Activated effector memory CD4-positive, alpha-beta T cell treated with Interleukin-2 at 50 U/mL for 16 hours (primary cell): ENCODE measurements around the gene PSMB1.
"Not testable (repeated sequence)": the region's sequence is repeated elsewhere in the genome, so short reads cannot be mapped to it uniquely, and the experiment has no call there.

ENCODE experiments used
- DNase-seq: peaks from one replicate; pipeline ENCODE4 v3.0.0-alpha.2; 2020

PSMB1 gene

GRCh38 chr6:170533792-170534191 is 19.3 kb downstream of the PSMB1 start:
- no peak for DNase-seq

DNA sequence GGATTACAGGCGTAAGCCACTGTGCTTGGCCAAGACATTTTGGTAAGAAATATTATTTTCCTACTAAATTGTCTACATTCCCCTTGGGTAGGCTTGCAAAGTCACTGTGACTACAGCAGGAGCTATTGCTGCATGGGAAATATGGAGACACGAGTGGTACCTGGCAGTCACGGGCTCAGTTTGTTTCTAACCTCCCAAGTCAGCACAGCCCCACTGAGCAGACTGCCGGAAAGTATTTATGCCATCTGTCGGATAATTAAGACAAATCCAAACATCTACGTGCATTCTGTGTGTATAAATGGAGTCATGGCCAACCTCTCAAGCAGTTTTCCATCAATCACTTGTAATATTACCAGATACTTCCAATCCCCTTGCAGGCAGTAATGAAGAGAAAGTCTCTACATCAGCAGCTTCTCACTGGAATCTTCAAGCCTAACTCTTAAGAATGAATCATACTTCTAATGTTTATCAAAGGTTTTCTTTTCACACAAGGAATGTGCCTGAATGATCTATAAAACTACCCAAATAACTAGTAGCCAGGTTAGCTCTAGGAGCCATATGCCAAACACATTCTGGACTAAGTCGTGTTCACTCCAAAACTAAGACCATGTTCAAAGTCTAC is 20.1 kb downstream of the PSMB1 start:
- no peak for DNase-seq

DNA sequence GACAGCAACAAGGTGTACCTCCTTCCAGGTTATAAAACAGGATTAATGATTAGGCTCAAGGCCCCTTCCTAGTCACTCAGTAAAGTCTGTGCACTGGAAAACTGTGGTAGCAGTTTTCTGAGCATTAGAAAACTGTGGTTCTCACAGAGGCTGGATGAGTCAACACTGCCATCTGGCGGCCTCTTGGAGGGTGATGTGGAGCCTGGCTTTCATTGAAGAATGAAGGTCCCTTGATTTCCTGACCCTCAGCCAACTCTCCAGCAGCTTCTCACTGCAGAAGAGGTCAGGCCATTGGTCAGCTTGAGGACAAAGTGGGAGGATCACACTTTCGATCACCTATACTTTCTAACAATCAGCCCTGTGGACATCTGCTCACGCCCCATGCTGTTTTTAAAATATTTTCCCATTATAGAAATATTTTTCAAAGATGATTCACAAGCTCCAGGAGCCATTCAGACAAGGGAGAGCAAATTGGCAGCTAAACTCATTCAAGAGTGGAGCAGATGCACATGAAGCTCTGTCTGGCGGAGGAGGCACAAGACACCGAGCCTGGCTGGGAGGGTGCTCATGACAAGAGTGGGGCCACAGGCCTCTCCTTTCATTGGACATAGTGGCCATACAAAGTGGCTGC is 23.2 kb downstream of the PSMB1 start:
- peak; percentile 39 for DNase-seq

DNA sequence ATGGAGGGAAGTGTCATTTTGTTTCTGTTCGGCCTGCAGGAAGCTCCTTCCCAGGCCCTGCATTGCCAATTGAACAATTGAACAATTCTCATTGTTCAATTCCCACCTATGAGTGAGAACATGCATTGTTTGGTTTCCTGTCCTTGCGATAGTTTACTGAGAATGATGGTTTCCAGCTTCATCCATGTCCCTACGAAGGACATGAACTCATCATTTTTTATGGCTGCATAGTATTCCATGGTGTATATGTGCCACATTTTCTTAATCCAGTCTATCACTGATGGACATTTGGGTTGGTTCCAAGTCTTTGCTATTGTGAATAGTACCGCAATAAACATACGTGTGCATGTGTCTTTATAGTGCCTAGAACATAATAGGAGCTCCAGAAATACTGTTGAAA is 25.1 kb downstream of the PSMB1 start:
- not testable (repeated sequence) for DNase-seq

GRCh38 chr6:170525795-170526194 is 27.3 kb downstream of the PSMB1 start:
- no peak for DNase-seq

GRCh38 chr6:170524172-170524502 is 29.0 kb downstream of the PSMB1 start:
- DNase-seq, result no peak

DNA sequence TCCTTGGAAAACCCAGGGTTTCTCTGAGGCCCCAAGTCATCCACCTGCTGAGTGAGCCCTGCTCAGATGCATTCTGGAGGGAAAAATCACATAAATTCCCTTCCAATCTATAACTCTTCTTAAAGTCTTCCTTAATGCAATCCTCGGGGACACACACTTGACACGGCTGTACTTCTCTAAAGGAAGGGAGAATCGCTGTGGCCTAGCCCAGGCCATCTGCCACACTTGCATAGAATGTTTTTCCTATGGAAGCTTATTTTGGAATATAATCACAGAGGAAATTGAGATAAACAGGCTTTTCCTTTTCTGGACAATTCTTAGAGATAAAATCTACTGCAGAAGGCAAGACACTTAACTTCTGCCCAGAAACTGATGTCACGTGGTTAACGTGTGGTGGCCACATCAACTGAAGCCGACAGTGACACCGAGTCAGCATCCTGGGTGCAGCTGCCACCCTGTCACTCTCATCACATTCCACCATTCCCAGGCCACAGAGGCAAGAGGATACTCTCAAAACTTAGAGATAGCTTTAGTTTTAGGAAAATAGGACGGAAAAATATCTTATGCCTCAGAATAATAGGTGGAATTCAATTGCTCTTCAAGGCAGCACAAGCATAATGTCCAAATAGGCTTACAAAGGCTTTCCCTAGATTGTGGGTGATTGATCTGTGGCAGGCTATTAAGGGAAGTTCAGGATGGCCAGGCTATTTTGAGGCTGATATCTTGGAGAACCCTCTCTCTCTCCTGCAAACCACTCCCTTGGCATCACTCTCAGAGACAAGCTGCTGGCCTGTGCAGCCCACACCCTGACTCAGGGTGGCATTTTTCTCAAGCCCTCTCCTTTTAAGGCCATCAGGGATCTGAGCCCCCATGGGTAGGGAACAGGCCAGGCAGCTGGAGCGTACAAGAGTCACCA is 29.6 kb downstream of the PSMB1 start:
- DNase-seq, result no peak

GRCh38 chr6:170522565-170523183 is 30.4 kb downstream of the PSMB1 start:
- DNase-seq, result no peak

GRCh38 chr6:170516783-170517616 is 36.1 kb downstream of the PSMB1 start:
- DNase-seq, result peak; percentile 9

DNA sequence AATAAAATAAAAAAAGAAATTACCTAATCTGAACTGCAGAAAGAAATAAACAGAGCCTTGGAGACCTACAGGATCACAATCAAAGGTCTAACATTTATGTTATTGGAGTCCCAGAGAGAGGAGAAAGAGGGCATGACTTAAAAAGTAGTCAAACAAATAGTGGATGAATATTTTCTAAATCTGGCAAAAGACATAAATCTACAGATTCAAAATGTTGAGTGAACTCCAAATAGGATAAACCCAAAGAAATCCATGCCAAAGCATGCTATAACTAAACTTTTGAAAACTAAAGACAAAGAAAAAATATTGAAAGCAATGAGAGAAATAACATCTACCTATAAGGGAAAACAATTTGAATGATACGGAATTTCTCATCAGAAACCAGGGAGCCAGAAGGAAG is 38.2 kb downstream of the PSMB1 start:
- no peak for DNase-seq

DNA sequence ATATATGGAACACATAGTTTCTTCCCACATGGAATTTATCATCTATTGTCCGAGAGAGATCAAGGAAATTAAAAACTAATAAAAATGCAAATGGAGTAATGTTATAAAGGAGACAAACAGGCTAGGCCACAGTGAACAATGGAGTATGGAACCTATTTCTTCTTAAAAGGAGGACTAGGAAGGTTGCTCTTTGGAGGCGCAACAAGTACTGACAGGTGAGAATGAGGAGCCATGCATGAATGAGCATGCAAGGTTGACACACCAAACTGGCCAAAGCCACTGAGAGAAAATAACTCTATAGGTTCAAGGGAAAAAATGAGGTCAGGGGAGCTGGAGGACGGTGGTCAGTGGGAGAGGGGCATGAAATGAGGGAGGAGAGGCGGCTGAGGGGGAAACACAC is 40.9 kb downstream of the PSMB1 start:
- no peak for DNase-seq

DNA sequence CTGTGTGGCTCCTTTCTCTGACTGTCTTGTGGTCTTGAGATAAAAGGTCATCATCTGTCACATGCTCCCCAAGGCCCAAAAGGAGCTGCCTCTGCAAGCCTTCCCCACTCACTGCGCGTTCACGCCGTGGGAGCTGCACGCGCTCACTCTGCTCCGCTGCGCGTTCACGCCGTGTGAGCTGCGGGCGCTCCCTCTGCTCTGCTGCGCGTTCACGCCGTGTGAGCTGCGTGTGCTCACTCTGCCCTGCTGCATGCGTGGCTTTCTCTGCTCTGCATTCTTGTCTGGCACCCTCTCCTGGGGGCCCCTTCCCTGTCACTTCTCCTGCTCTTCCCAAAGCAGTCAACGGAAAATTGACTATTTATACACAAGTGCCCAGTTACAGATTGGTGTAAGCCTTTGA is 42.5 kb downstream of the PSMB1 start:
- no peak for DNase-seq

DNA sequence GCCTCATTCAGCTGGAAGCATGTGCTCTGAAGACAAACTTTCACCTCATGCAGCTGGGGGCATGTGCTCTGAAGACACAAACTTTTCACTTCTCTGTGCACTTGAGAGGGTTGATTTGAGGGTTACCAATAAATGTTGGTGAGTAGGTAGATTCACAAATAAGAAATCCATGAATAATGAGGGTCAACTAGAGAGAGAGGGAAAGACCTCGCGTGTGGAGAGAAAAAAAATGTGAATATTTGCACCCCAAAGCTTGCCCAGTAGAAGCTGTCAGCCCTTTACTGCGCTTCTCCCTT is 43.4 kb downstream of the PSMB1 start:
- no peak for DNase-seq

DNA sequence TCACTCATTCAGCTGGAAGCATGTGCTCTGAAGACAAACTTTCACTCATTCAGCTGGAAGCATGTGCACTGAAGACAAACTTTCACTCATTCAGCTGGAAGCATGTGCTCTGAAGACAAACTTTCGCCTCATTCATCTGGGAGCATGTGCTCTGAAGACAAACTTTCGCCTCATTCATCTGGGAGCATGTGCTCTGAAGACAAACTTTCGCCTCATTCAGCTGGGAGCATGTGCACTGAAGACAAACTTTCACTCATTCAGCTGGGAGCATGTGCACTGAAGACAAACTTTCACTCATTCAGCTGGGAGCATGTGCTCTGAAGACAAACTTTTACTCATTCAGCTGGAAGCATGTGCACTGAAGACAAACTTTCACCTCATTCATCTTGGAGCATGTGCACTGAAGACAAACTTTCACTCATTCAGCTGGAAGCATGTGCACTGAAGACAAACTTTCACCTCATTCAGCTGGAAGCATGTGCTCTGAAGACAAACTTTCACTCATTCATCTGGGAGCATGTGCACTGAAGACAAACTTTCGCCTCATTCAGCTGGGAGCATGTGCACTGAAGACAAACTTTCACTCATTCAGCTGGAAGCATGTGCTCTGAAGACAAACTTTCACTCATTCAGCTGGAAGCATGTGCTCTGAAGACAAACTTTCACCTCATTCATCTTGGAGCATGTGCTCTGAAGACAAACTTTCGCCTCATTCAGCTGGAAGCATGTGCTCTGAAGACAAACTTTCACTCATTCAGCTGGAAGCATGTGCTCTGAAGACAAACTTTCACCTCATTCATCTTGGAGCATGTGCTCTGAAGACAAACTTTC is 44.0 kb downstream of the PSMB1 start:
- DNase-seq, result not testable (repeated sequence)

DNA sequence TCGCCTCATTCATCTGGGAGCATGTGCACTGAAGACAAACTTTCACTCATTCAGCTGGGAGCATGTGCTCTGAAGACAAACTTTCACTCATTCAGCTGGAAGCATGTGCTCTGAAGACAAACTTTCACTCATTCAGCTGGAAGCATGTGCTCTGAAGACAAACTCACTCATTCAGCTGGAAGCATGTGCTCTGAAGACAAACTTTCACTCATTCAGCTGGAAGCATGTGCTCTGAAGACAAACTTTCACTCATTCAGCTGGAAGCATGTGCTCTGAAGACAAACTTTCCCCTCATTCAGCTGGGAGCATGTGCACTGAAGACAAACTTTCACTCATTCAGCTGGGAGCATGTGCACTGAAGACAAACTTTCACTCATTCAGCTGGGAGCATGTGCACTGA is 44.8 kb downstream of the PSMB1 start:
- not testable (repeated sequence) for DNase-seq

DNA sequence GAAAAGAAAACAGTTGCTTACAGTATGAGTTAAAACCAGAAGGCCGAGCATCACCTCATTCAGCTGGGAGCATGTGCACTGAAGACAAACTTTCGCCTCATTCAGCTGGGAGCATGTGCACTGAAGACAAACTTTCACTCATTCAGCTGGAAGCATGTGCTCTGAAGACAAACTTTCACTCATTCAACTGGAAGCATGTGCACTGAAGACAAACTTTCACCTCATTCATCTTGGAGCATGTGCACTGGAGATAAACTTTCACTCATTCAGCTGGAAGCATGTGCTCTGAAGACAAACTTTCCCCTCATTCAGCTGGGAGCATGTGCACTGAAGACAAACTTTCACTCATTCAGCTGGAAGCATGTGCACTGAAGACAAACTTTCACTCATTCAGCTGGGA is 45.4 kb downstream of the PSMB1 start:
- not testable (repeated sequence) for DNase-seq

- no peak for DNase-seq
These were observed 46.7 kb downstream of the PSMB1 start for GRCh38 chr6:170506446-170506845.

DNA sequence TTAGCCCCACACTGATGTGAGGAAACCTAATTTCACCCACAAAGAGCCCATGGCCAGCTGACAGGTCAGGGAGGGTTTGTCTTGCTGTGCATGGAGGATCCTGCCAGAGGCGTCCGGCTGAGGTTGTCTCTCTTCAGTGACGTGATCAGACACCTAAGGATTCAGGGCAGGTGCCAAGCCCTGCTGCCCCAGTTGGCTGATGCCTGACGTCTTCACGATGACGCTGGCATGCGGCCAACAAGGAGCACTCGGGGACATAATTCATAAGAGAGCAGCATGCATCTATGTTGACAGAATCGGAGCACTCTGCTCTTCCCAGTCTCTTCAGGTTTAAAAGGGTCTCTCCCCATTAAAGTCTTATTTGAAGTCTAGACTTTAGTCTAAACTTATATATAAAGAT is 47.8 kb downstream of the PSMB1 start:
- DNase-seq, result no peak

- no peak for DNase-seq
These were observed 48.6 kb downstream of the PSMB1 start for GRCh38 chr6:170504479-170504878.

GRCh38 chr6:170503414-170503761 is 49.7 kb downstream of the PSMB1 start:
- DNase-seq, result no peak

DNA sequence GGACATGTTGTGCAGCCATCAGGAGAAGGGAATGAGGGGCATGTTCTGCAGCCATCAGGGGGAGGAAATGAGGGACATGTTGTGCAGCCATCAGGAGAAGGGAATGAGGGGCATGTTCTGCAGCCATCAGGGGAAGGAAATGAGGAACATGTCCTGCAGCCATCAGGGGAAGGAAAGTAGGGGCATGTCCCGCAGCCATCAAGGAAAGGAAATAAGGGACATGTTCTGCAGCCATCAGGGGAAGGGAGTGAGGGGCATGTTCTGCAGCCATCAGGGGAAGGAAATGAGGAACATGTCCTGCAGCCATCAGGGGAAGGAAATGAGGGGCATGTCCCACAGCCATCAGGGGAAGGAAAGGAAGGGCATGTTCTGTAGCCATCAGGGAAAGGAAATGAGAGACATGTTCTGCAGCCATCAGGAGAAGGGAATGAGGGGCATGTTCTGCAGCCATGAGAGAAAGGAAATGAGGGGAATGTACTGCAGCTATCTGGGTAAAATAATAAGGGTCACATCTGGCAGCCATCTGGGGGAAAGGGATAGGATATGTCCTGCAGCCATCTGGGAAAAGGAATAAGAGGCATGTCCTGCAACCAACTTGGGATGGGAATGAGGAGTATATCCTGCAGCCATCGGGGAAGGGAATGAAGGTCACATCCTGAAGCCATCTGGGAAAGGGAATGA is 50.2 kb downstream of the PSMB1 start:
- DNase-seq, result not testable (repeated sequence)
